Activated CD4-positive, CD25-positive, alpha-beta regulatory T cell (primary cell): ENCODE results near the gene RNF157.
"Not testable (repeated sequence)": the region's sequence is repeated elsewhere in the genome, so short reads cannot be mapped to it uniquely, and the experiment has no call there.

ENCODE experiments used
- DNase-seq, 4 experiments: peaks; one replicate each; lab custom pipeline; 2025; lab: John Stamatoyannopoulos, UW

The RNF157 gene

GRCh38 chr17:76254275-76254674 is 14.0 kb upstream of the RNF157 start:
- no peak for DNase-seq

- DNase-seq: no peak
These were observed 13.5 kb upstream of the RNF157 start for GRCh38 chr17:76253841-76254240.

GRCh38 chr17:76252967-76253766 is 12.9 kb upstream of the RNF157 start:
- not testable (repeated sequence) for DNase-seq

- DNase-seq: no peak
These were observed 12.0 kb upstream of the RNF157 start for GRCh38 chr17:76252040-76252954.

DNA sequence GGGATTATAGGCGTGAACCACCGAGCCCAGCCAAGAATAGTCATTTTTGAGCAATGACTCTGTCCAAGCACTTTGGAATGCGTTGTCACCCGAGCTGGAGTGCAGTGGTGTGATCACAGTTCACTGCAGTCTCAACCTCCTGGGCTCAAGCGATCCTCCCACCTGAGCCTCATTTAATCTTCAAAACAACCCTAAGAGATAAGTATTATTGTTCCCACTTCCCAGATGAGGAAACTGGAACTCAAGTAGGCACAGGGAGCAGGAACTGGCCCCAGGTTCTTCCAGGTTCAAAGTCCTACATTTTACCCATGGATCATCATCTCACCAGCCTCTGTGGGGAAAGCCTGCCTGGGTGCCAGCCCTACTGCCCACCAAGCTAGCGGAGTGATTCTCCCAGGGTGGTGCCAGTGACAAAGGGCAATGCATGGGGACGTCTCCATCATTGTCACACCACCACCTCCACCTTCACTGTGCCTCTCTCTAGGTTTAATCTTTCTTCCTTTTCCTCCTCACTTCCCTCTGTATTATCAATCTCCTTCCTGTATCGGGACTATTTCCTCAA is 11.3 kb upstream of the RNF157 start:
- DNase-seq: no peak

DNA sequence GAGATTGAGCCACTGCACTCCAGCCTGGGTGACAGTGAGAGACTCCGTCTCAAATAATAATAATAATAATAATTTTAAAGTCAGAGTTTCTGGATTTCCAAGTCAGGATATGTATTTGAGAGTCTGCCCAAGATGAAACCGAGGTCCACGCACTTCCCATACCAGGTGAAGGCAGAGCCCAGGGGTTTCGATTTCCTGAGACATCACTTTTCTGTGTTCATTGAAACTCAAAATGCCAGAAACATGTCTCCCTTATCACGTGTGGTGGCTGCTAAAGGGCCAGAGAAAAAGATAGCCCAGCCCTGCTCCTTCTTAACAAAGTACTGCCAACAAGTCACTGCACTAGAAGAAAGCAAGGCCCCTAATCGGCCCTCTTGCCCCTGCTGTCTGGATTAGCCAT is 9.8 kb upstream of the RNF157 start:
- no peak for DNase-seq

DNA sequence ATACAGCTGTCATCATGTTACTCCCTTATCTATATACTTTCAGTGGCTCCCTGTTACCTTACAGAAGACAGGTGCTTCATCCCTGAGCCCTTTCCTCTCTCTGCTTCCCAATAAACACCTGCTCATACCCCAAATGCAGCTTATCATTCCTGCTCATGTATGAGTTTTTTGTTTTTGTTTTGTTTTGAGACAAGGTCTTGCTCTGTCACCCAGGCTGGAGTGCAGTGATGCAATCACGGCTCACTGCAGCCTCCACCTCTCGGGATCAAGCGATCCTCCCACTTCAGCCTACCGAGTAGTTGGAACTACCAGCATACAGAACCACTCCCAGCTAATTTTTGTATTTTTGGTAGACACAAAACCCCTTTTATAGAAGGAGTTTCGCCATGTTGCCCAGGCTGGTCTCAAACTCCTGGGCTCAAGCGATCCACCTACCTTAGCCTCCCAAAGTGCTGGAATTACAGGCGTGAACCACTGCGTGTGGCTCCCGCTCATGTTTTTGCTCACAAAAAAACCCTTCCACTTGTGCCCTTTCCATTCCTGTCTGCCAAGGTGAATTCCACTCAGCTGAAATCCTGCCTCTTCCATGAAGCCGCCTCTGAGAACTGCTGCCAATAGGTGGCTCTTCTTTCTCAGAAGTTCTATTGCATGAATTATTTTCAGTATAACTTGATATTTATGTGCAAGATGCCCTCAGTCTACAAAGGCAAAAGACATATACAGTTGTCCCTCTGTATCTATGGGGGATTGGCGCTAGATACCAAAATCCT is 7.9 kb upstream of the RNF157 start:
- no peak for DNase-seq

- no peak for DNase-seq
These were observed 7.0 kb upstream of the RNF157 start for GRCh38 chr17:76247304-76247703.

DNA sequence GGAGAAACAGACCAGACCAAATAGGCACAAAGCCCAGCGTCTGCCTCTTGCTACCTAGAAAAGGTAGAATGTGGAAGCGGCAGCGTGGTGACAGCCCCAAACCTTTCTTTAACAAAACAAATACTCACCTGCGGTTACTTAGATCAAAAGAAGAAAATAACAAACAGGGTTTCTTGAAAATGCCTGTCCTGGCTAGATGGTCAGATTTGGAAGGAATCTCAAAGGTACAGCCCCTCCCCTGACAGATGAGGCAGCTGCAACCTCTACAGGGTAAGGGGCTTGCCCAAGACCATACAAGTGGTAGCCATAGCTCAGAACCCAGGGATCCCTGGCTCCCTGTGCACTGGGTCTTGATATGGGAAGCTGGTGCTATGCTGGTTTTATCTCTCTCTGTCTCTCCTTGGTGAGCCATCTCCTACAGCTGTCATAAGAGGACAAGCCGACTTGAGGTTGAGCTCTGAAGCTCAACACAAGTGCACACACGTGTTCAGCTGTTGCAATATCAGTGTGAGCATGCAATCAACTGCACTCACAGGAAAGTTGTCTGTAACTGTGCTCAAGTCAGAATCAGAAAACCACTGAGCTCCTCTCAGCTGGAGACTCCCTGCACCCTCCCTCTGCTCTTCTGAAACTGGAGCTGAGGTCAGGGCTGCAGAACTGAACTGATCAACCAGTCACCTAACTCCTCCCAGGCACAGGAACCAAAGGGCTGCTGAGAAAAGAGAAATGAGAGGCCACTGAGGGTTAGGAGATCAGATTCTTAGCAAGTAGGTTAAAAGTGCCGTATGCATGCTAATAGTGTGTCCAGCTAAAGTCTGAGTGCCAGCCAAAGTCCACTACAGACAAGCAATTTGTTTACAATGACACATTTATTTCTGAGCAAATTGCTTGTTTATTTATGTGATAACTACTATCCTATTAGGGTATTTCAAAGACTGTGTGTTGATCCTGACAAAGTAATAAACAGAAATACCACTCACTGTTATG is 6.1 kb upstream of the RNF157 start:
- no peak for DNase-seq

DNA sequence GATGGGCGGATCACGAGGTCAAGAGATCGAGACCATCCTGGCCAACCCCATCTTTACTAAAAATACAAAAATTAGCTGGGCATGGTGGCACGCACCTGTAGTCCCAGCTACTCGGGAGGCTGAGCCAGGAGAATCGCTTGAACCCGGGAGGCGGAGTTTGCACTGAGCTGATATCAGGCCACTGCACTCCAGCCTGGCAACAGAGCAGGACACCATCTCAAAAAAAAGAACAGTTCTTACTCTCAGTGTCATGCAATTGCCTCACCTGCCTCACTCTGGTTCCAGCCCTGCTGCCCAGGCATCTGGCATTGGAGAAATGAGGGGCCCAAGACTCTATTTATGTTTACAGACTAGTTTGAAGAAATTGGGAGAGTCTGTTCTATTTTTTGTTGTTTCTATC is 4.4 kb upstream of the RNF157 start:
- DNase-seq: not testable (repeated sequence)

DNA sequence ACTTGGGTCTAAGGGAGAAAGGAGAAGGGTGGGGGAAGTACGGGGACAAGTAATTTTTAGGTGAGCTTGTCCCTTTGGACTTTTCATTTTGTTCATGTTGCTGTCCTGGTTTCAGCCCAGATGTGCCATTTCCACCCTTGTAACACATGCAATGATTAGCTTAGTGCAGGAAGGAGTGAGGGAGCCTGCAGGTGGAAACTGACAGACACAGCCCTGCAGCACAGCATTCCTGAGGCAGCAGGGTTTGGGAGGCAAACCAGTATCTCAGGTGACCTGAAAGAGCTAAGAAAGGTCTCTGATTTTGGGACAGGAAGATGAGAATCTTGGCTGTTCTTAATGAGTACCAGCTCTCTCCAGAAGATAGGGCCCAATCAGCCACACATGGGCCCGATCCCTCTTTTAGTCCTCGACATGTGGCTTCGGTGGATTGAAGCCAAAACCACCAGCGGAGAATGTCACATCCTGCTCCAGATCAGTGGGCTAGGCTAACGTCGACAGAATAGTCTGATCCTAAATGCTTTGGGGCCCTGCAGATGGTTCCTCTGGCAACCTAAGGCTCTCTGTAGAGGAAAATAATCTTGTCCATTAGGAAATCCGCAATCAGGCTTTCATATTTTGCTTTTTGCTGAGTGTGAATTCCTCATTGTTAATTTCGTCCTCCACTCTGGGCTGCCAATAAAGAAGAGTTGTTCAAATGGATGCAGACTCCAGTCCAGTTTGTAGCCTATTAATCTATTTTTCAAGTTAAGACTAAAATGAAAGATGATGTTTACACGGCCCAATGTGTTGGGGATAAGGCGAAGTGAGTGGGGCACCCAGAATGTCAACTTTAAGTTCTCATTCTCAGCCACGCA is 3.8 kb upstream of the RNF157 start:
- DNase-seq: no peak

DNA sequence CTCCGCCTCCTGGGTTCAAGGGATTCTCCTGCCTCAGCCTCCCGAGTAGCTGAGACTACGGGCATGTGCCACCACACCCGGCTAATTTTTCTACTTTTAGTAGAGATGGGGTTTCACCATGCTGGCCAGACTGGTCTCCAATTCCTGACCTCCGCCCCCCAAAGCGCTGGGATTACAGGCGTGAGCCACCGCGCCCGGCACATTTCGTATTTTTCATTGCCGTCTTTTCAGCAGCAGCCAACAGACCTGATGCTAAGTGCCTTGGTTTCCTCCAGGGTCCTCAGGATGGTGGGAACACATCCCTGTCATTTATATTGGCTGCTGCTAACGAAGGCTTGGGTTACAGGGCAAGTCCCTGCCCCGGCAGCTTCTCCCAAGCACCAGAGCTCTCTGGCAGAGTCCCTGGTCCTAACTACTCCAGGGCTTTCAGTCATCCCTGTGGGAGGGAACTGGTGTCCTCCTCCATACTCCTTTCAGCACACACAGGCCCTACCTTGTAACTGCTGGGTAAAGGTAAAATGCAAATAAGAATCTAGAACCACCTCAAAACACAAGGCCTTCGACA is 1.5 kb upstream of the RNF157 start:
- DNase-seq: no peak

GRCh38 chr17:76241204-76241538 is 878 bp upstream of the RNF157 start:
- no peak for DNase-seq

GRCh38 chr17:76239538-76240274 is 587 bp downstream of the RNF157 start:
- DNase-seq: no peak

DNA sequence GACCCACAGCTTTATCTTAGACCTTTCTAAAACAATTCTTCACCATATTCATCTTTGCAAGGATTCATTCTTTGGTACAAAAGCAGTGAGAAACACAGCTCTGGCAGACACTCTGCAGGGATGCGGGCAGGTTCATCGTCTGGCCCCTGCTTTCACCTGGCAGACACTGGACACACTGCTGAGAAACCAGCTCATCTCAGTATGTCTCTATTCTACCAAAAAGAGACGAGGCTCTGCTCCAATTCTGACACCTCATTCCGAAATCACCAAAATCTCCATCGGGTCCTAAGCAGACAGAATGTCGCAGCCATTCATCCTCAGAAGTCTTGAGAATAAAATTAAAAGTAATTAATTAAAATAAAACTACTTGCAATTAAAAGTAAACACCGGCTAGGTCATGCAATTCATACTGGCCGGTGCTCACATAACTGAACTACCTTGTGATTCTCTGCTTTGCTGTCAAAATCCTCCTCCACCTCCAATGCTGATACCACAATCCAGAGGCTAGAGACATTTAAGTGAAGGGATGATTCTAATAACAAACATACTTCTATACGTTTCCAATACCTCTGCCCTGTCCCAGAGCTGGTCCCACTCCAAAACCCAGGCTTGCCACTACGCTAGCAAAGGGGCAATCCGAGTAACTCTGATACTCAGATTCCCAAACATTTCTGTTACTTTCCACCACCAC is 1.3 kb downstream of the RNF157 start:
- no peak for DNase-seq

- no peak for DNase-seq
These were observed 2.4 kb downstream of the RNF157 start for GRCh38 chr17:76237859-76238313.

- no peak for DNase-seq
These were observed 3.7 kb downstream of the RNF157 start for GRCh38 chr17:76236603-76237002.

GRCh38 chr17:76235883-76236282 is 4.4 kb downstream of the RNF157 start:
- DNase-seq: no peak
